HG03045 (cell line): Measurements from ENCODE around the gene SRL.
"Not testable (repeated sequence)": the region's sequence is repeated elsewhere in the genome, so short reads cannot be mapped to it uniquely, and the experiment has no call there.

Source experiments
- ATAC-seq: cut with Tn5 transposase; IDR thresholded peaks from one replicate; pipeline ENCODE4 v1.9.1; 2021; ENCODE audit warnings: mild to moderate bottlenecking, moderate library complexity; ENCODE audit not compliant: unreplicated experiment

Gene SRL

GRCh38 chr16:4169415-4169814 lies 72.5 kb downstream of the SRL start:
- no peak for ATAC-seq

- no peak for ATAC-seq
Measured at GRCh38 chr16:4166821-4167220, 75.1 kb downstream of the SRL start.

- no peak for ATAC-seq
Measured at GRCh38 chr16:4160658-4161430, 81.0 kb downstream of the SRL start.

GRCh38 chr16:4159726-4160125 lies 82.2 kb downstream of the SRL start:
- no peak for ATAC-seq

- ATAC-seq, result no peak
Measured at GRCh38 chr16:4158143-4159093, 83.5 kb downstream of the SRL start.

- ATAC-seq, result no peak
Measured at GRCh38 chr16:4157376-4157825, 84.5 kb downstream of the SRL start.

- not testable (repeated sequence) for ATAC-seq
Measured at GRCh38 chr16:4156503-4156902, 85.4 kb downstream of the SRL start.

- not testable (repeated sequence) for ATAC-seq
Measured at GRCh38 chr16:4153364-4153763, 88.5 kb downstream of the SRL start.

- ATAC-seq, result no peak
Measured at GRCh38 chr16:4152267-4152666, 89.6 kb downstream of the SRL start.

GRCh38 chr16:4147236-4147635 lies 94.6 kb downstream of the SRL start:
- no peak for ATAC-seq

GRCh38 chr16:4142268-4142667 lies 99.6 kb downstream of the SRL start:
- no peak for ATAC-seq

GRCh38 chr16:4141604-4142003 lies 100.3 kb downstream of the SRL start:
- no peak for ATAC-seq

- no peak for ATAC-seq
Measured at GRCh38 chr16:4140652-4141051, 101.2 kb downstream of the SRL start.

GRCh38 chr16:4139968-4140367 lies 101.9 kb downstream of the SRL start:
- no peak for ATAC-seq
